SK-N-MC (cell line): ENCODE results near the gene TTC22.

Source experiments
- EZH2 ChIP-seq: fragments of 200-600 bp; sonication (generic); IDR thresholded peaks from one replicate; pipeline ENCODE4 v1.6.1; 2017; ENCODE audit warnings: antibody characterized with exemption
- FOXP2 ChIP-seq: optimal IDR thresholded peaks from 2 replicates; pipeline ENCODE3; 2011; ENCODE audit warnings: mild to moderate bottlenecking, moderate library complexity; ENCODE audit not compliant: insufficient read depth; ENCODE audit errors: extremely low read length, control extremely low read depth
- POLR2AphosphoS5 ChIP-seq: IDR thresholded peaks from 2 replicates; pipeline ENCODE4 v1.6.1; 2012; ENCODE audit warnings: mild to moderate bottlenecking, low read depth, low read length, borderline replicate concordance

DNA sequence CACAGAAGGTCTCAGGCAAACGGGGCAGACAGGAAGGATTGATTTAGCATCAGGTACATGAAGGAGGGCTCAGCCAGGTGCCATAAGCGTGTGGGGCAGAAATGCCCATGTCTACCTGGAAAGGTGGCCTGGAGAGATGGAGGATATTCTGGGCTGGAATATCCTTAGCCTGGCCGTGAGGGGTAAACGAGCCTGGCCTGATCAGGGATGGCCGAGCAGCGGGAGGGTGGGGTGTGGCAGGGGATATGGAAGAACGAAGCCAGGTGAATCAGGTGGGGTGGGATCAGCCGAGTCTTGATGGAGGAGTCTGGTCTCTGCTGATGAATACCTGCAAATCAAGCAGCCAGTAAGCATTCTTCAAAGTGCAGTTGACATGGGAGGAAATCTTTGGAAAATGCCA, 35.5 kb upstream of the TTC22 start:
- TF ChIP-seq POLR2AphosphoS5 (no peak), EZH2 (no peak), FOXP2 (no peak)
